Parietal lobe (tissue), 1 donor: Measurements from ENCODE around the gene FOXI1. TPM values are rescaled to one million over a fixed set of nuclear protein-coding genes. Genes with fewer than 3 reads are reported as not detected.

Experiments
- total RNA-seq: library from RNA; depleted of rRNA; stranded (reverse); fragments of >200 nt; gene quantifications from one replicate; pipeline ENCODE4 v1.2.3, GENCODE V29; 2014

Gene FOXI1
- not detected for total RNA-seq

GRCh38 chr5:170105642-170106611 lies at the start of gene FOXI1:
FOXI1 (plus strand) TSS chr5:170105897; CDS start chr5:170105958, 61 bp downstream.

Other genes starting within 250 kb of the FOXI1 start
- 2.2 TPM for gene INSYN2B, start 125.4 kb upstream of the FOXI1 start, total RNA-seq
- not detected for gene C5orf58, start 127.1 kb downstream of the FOXI1 start, total RNA-seq
- 1.3 TPM for gene LCP2, start 191.9 kb downstream of the FOXI1 start, total RNA-seq